ENCODE results near the gene MRPL54. TPM values are rescaled to one million over a fixed set of nuclear protein-coding genes. Genes with fewer than 3 reads are reported as not detected.

Gene MRPL54
- polyA plus RNA-seq, 2 donors, result 80.0 to 83.8 TPM

DNA sequence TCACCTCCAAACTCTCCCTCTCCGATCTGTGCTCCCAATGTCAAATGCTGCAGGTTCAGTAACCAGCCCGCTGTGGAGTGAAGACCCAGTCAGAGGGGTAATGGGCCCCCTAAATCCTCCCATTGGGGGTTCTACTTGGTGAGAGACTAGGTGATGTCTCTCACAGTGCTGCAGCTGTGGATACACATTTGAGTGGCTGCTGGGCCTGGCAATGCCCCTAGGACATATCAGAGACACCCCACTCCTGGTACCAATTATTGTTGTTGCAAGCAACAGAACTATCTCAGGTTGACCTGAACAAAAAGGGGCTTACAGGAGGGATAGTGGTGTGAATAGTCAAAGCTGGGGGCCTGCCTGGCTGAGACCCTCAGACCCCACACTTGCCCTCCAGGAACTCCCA lies 19.1 kb downstream of the MRPL54 start:
- Histone ChIP-seq H3K27ac (ENCODE audit: low read depth in 2 of 2, low read length in 1 of 2) (no peak overlapping the region), H3K4me3 (ENCODE audit: low read depth in 1 of 2, low read length in 2 of 2) (no peak overlapping the region), H3K4me1 (ENCODE audit: control insufficient read depth in 2 of 2, insufficient read depth in 2 of 2, low read length in 1 of 2) (peaks cover 4 to 9% of the 10 kb centered on the region in 2 donors), H3K36me3 (ENCODE audit: control insufficient read depth in 2 of 2, insufficient read depth in 2 of 2, low read length in 1 of 2) (no peaks in the 10 kb centered on the region), H3K9me3 (ENCODE audit: control insufficient read depth in 2 of 2, insufficient read depth in 1 of 2, low read depth in 1 of 2, low read length in 1 of 2) (peaks cover 16 to 25% of the 10 kb centered on the region in 2 donors), H3K27me3 (ENCODE audit: control insufficient read depth in 1 of 2, insufficient read depth in 2 of 2, low read length in 2 of 2) (no peaks in the 10 kb centered on the region)
- 97 to 100% methylated on average over 2 of the region's 2 CpGs for WGBS, 2 donors

DNA sequence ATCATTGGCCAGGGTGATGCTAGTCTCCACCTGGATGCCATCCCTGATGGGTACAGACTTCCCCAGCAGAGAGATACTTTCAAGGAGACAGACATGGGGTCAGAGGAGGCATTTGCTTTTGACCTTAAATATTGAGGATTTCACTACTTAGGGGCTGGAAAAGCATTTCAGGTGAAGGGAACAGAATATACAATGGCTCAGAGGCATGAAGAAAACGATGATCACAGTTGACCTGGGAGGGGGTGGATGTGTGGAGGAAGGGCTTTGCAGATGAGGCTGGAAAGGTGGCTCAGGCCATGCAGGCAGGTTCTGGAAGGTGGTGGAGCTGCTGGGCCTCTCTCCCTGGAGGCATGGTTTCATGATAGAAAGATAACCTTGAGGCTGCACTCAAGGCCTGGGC lies 19.8 kb downstream of the MRPL54 start:
- Histone ChIP-seq H3K36me3 (ENCODE audit: control insufficient read depth in 2 of 2, insufficient read depth in 2 of 2, low read length in 1 of 2) (no peaks in the 10 kb centered on the region), H3K4me3 (ENCODE audit: low read depth in 1 of 2, low read length in 2 of 2) (no peak overlapping the region), H3K4me1 (ENCODE audit: control insufficient read depth in 2 of 2, insufficient read depth in 2 of 2, low read length in 1 of 2) (peaks cover 4 to 9% of the 10 kb centered on the region in 2 donors), H3K9me3 (ENCODE audit: control insufficient read depth in 2 of 2, insufficient read depth in 1 of 2, low read depth in 1 of 2, low read length in 1 of 2) (peaks cover 16 to 25% of the 10 kb centered on the region in 2 donors), H3K27ac (ENCODE audit: low read depth in 2 of 2, low read length in 1 of 2) (no peak overlapping the region), H3K27me3 (ENCODE audit: control insufficient read depth in 1 of 2, insufficient read depth in 2 of 2, low read length in 2 of 2) (no peaks in the 10 kb centered on the region)
- 89 to 92% methylated on average over 1 of the region's 1 CpG for WGBS, 2 donors

DNA sequence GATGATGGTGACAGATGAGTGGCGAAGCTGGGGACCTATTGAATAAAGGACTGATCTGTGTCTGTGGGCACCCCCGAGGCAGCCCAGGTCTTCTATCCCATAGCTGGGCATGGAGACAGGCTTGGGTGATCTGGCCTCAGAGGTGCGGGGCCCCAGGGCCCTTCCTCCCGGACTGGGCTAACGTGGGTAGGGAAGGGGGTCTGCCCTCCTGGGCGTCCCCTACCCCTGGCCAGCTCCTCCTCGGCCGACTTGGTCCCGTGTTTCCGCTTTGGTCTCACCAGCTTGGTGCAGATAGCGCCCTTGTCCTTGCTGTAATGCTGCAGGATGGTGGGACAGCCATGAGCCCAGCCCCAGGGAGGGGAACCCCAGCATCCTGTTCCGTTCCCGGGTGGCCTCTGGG lies 20.4 kb downstream of the MRPL54 start:
- Histone ChIP-seq H3K27me3 (ENCODE audit: control insufficient read depth in 1 of 2, insufficient read depth in 2 of 2, low read length in 2 of 2) (no peaks in the 10 kb centered on the region), H3K4me3 (ENCODE audit: low read depth in 1 of 2, low read length in 2 of 2) (no peak overlapping the region), H3K9me3 (ENCODE audit: control insufficient read depth in 2 of 2, insufficient read depth in 1 of 2, low read depth in 1 of 2, low read length in 1 of 2) (peaks cover 16 to 25% of the 10 kb centered on the region in 2 donors), H3K4me1 (ENCODE audit: control insufficient read depth in 2 of 2, insufficient read depth in 2 of 2, low read length in 1 of 2) (peaks cover 4 to 9% of the 10 kb centered on the region in 2 donors), H3K27ac (ENCODE audit: low read depth in 2 of 2, low read length in 1 of 2) (no peak overlapping the region), H3K36me3 (ENCODE audit: control insufficient read depth in 2 of 2, insufficient read depth in 2 of 2, low read length in 1 of 2) (no peaks in the 10 kb centered on the region)
- 90 to 92% methylated on average over 12 to 13 of the region's 13 CpGs for WGBS, 2 donors

DNA sequence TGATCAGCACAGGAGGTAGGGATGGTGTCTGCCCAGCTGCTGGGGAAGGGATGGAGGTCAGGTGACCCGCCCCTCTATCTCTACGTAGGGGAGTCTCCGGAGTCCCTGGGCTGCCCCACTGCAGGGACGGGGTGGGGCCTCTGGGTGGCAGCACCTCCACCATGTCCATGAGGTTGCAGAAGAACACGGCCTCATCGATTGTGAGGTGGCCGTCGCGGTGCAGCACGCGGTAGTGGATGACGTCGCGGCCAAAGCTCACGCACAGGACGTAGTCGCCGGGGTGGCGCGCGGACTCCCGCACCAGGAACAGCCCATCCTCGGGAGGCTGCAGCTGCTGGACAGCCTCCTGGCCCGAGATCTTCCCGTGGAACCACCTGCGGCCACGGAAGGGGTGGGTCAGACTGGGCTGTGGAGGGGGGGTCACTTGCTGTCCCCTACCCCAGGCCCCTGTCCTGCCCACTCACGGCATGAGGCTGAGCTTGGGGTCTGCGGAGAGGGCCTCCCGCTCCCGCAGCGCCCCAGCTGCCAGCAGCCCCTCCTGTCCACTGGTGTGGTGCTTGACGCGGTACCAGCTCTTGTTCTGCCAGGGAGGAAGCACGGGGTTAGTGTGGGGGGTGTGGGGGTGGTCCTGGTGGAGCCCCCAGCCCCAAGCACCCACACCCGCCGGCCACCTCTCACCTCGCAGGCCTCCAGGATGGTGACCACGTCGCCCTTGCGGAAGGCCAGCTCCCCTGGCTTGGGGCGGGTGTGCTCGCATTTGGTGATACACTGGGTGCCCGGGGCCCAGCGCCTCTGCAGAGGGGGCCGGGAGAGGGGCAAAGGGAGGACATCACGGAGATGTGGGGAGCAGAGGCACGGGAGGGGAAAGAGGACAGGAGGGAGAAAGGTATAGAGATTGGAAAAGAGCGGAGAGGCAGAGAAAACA lies 21.4 kb downstream of the MRPL54 start:
- Histone ChIP-seq H3K27me3 (ENCODE audit: control insufficient read depth in 1 of 2, insufficient read depth in 2 of 2, low read length in 2 of 2) (no peaks in the 10 kb centered on the region), H3K9me3 (ENCODE audit: control insufficient read depth in 2 of 2, insufficient read depth in 1 of 2, low read depth in 1 of 2, low read length in 1 of 2) (peaks cover 16 to 25% of the 10 kb centered on the region in 2 donors), H3K4me1 (ENCODE audit: control insufficient read depth in 2 of 2, insufficient read depth in 2 of 2, low read length in 1 of 2) (peaks cover 4 to 9% of the 10 kb centered on the region in 2 donors), H3K36me3 (ENCODE audit: control insufficient read depth in 2 of 2, insufficient read depth in 2 of 2, low read length in 1 of 2) (no peaks in the 10 kb centered on the region), H3K4me3 (ENCODE audit: low read depth in 1 of 2, low read length in 2 of 2) (no peak overlapping the region), H3K27ac (ENCODE audit: low read depth in 2 of 2, low read length in 1 of 2) (no peak overlapping the region)
- 72 to 78% methylated on average over 48 to 49 of the region's 49 CpGs for WGBS, 2 donors

DNA sequence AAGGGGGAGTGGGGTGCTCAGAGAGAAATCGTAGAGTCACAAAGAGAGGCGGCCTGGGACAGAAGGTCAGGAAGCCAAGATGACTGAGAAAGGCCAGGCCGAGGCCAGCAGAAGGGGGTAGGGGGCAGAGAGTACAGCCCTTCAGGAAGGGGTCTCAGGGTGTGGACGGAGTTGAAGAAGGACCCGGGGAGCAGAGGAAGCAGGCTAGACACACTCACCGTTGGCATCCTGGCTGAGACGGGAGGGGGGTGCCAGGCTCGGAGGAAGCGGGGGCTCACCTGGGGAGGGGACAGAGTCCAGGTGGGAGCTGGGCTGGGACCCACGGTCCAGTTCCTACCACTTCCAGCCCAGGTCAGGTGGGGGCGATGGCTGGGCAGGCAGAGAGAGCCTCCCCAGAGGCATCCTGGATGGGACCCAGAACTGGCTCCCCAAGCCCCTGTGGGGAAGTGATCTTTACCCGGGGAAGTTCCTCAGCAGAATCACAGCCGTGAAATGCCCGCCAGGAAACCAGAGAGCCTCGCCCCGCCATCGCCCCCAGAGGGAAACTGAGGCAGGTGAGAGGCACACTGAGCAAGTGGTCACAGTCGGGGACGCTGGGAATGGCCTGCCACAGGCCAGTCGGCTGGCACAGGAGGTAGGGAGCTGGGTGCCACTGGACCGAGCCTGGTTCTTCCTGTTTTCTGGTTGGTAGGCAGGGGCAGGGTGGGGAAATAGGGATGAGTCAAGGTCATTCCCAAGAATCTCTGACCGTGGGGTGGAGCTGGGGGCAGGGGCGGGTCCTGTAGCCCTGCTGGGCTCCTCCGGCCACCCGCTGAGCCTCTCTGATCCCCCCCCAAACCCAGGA lies 22.3 kb downstream of the MRPL54 start:
- Histone ChIP-seq H3K4me1 (ENCODE audit: control insufficient read depth in 2 of 2, insufficient read depth in 2 of 2, low read length in 1 of 2) (peaks cover 4 to 9% of the 10 kb centered on the region in 2 donors), H3K27me3 (ENCODE audit: control insufficient read depth in 1 of 2, insufficient read depth in 2 of 2, low read length in 2 of 2) (no peaks in the 10 kb centered on the region), H3K9me3 (ENCODE audit: control insufficient read depth in 2 of 2, insufficient read depth in 1 of 2, low read depth in 1 of 2, low read length in 1 of 2) (peaks cover 16 to 25% of the 10 kb centered on the region in 2 donors), H3K4me3 (ENCODE audit: low read depth in 1 of 2, low read length in 2 of 2) (peak overlapping the region; percentile 41 to 55), H3K36me3 (ENCODE audit: control insufficient read depth in 2 of 2, insufficient read depth in 2 of 2, low read length in 1 of 2) (no peaks in the 10 kb centered on the region), H3K27ac (ENCODE audit: low read depth in 2 of 2, low read length in 1 of 2) (no peak overlapping the region)
- WGBS, 2 donors, result 22 to 27% methylated on average over 25 of the region's 25 CpGs

DNA sequence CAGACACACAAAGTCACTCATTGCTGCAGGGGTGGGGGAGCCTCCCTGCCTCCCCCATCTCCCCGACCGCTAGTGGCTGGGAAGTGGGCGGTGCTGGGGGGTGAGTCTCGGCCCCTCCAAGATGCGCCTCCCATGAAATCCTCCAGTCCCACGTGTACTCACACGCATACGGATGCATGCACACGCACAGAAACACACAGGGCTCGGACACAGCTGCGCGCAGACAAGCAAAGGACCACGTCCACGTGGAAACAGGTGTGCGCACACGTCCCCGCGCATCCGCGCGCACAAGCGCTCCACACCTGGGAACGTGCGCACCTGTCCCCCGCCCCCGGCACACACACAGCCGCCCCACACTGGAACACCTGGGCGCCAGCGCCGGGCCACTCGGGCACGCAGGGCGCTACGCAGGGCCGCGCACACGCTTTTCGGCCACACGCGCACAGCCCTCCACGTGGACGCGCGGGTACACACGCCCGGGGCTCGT lies 23.0 kb downstream of the MRPL54 start:
- 1 to 2% methylated on average over 38 to 47 of the region's 47 CpGs for WGBS, 2 donors
- Histone ChIP-seq H3K4me3 (ENCODE audit: low read depth in 1 of 2, low read length in 2 of 2) (peak overlapping the region; percentile 41 to 55), H3K36me3 (ENCODE audit: control insufficient read depth in 2 of 2, insufficient read depth in 2 of 2, low read length in 1 of 2) (no peaks in the 10 kb centered on the region), H3K27ac (ENCODE audit: low read depth in 2 of 2, low read length in 1 of 2) (no peak overlapping the region), H3K9me3 (ENCODE audit: control insufficient read depth in 2 of 2, insufficient read depth in 1 of 2, low read depth in 1 of 2, low read length in 1 of 2) (peaks cover 16 to 25% of the 10 kb centered on the region in 2 donors), H3K27me3 (ENCODE audit: control insufficient read depth in 1 of 2, insufficient read depth in 2 of 2, low read length in 2 of 2) (no peaks in the 10 kb centered on the region), H3K4me1 (ENCODE audit: control insufficient read depth in 2 of 2, insufficient read depth in 2 of 2, low read length in 1 of 2) (peaks cover 4 to 9% of the 10 kb centered on the region in 2 donors)

DNA sequence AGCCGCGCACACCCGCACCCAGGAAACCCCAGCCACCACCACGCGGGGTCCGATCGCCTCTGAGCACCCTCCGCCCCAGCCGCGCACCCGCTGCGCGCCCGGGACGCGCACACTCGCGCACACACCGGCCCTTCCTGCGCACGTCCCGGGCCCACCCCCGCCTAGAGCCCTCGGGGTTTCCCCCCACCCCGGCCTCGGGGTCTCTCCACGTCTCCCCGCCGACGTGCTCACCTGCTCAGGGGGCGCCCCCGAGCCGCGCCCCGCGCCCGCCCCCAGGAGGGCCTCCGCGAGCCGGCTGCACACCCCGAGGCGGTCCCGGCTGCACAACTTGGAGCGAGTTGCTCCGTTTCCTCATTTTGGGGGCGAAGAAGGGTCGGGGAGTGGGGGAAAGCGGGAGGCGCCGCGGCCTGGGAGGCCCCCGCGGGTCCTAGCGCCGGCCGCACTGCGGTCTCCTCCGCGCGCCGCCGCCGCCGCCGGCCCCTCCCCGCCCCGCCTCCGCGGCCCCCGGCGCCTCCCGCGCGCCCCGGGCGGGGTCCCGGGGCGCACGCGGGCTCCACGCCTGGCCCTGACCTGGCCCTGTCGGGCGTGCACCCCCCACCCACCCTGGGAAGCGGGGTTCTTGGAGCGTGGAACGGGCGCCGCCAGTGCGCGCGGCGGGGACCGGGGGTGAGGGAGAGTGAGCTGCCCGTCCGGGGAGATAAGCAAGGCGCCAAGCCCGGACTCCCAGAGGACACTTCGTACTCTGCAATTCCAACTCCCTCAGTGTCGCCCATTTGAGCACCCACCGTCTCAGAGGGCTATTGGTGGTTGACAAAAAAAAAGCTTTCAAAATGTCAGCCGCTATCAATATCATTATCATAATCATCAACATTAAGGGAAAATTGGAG lies 23.7 kb downstream of the MRPL54 start, which contains the start of gene MATK:
MATK (minus strand) TSS at position 444 of the 887 bp plus-strand sequence. CDS start 1,246 bp downstream, outside the sequence.
- no peaks in the 10 kb centered on the region for H3K27me3 ChIP-seq (ENCODE audit: control insufficient read depth in 1 of 2, insufficient read depth in 2 of 2, low read length in 2 of 2)
- H3K9me3 ChIP-seq (ENCODE audit: control insufficient read depth in 2 of 2, insufficient read depth in 1 of 2, low read depth in 1 of 2, low read length in 1 of 2), result peaks cover 16 to 26% of the 10 kb centered on the region in 2 donors
- H3K4me1 ChIP-seq (ENCODE audit: control insufficient read depth in 2 of 2, insufficient read depth in 2 of 2, low read length in 1 of 2), result peaks cover 4 to 9% of the 10 kb centered on the region in 2 donors
- H3K36me3 ChIP-seq (ENCODE audit: control insufficient read depth in 2 of 2, insufficient read depth in 2 of 2, low read length in 1 of 2), result no peaks in the 10 kb centered on the region
- H3K27ac ChIP-seq (ENCODE audit: low read depth in 2 of 2, low read length in 1 of 2), result no peak within 1 kb of the TSS
- 5 to 6% methylated on average over 66 to 101 of the region's 101 CpGs for WGBS, 2 donors
- peak within 1 kb of the TSS; percentile 41 to 55 for H3K4me3 ChIP-seq (ENCODE audit: low read depth in 1 of 2, low read length in 2 of 2)

DNA sequence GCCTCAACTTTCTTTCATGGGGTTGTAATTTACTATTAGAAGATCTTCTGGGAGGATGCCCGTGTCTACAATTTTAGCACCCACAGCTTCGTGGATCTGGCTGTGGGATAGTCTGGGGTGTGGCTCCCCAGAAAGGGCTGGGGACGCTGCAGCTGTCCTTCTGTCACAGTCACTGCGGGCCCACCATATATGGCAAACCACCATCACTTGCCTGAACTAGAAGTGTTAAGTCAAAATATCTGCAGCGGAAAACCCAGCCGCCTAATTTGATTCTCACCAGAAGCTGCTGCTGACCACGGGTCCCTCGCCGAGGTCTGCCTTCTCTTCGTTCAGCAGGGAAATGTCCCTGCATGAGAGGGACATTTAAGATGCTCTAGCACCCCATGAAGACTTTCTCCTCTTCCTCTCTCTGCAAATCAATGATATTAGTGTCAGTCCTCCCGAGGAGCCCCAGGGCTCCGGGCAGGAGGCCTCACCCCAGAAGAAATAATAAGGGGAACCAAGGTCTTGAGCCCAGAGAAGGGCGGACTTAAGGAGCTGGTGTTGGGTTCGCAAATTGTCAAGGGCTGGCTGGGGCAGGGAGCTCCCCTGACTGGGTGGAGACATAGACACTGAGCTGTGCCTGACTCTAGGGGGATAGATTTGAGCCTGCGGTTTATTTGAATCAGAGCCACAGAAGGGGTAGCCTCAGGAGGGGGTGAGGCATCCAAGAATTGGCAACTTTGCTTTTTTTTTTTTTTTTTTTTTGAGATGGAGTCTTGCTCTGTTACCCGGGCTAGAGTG lies 26.7 kb downstream of the MRPL54 start:
- Histone ChIP-seq H3K4me1 (ENCODE audit: control insufficient read depth in 2 of 2, insufficient read depth in 2 of 2, low read length in 1 of 2) (peaks cover 4 to 9% of the 10 kb centered on the region in 2 donors), H3K27me3 (ENCODE audit: control insufficient read depth in 1 of 2, insufficient read depth in 2 of 2, low read length in 2 of 2) (no peaks in the 10 kb centered on the region), H3K36me3 (ENCODE audit: control insufficient read depth in 2 of 2, insufficient read depth in 2 of 2, low read length in 1 of 2) (no peaks in the 10 kb centered on the region), H3K4me3 (ENCODE audit: low read depth in 1 of 2, low read length in 2 of 2) (no peak overlapping the region), H3K9me3 (ENCODE audit: control insufficient read depth in 2 of 2, insufficient read depth in 1 of 2, low read depth in 1 of 2, low read length in 1 of 2) (peaks cover 0 to 8% of the 10 kb centered on the region in 2 donors), H3K27ac (ENCODE audit: low read depth in 2 of 2, low read length in 1 of 2) (no peak overlapping the region)
- WGBS, 2 donors, result 47 to 49% methylated on average over 15 of the region's 16 CpGs

Measured in esophagus (tissue), 2 donors.